Uterus (tissue), 2 donors: ENCODE results near the gene AHCYL2.

Experiments used
- CTCF ChIP-seq, 4 experiments: fragments of 200-600 bp in 2 of 4; fragments of 450-650 bp in 2 of 4; sonication (generic) in 2 of 4; IDR thresholded peaks; one replicate each; pipeline ENCODE4 v1.5.1; 2016 to 2019; ENCODE audit warnings: antibody characterized with exemption in 4 of 4, mild to moderate bottlenecking in 2 of 4, moderate library complexity in 1 of 4
- POLR2A ChIP-seq, 2 donors: fragments of 450-650 bp; IDR thresholded peaks; one replicate each; pipeline ENCODE4 v1.6.1; 2016; ENCODE audit warnings: antibody characterized with exemption in 2 of 2, mild to moderate bottlenecking in 1 of 2, moderate library complexity in 1 of 2

- TF ChIP-seq CTCF (IDR thresholded peaks at IDR 0.05) (no peak), POLR2A (IDR thresholded peaks at IDR 0.05) (no peak)
These were observed 146.7 kb downstream of the AHCYL2 start for GRCh38 chr7:129371487-129371886.
